GM18858 (cell line): ENCODE data around the gene HIVEP3.
"Not testable (repeated sequence)": the region's sequence is repeated elsewhere in the genome, so short reads cannot be mapped to it uniquely, and the experiment has no call there.

ENCODE experiments used
- ATAC-seq: cut with Tn5 transposase; IDR thresholded peaks from one replicate; pipeline ENCODE4 v1.9.1; 2021; ENCODE audit not compliant: unreplicated experiment

HIVEP3 gene

GRCh38 chr1:41573785-41574713 lies 344.7 kb downstream of the HIVEP3 start:
- no peak for ATAC-seq

GRCh38 chr1:41573194-41573593 lies 345.5 kb downstream of the HIVEP3 start:
- no peak for ATAC-seq

GRCh38 chr1:41572224-41572623 lies 346.5 kb downstream of the HIVEP3 start:
- ATAC-seq: no peak

DNA sequence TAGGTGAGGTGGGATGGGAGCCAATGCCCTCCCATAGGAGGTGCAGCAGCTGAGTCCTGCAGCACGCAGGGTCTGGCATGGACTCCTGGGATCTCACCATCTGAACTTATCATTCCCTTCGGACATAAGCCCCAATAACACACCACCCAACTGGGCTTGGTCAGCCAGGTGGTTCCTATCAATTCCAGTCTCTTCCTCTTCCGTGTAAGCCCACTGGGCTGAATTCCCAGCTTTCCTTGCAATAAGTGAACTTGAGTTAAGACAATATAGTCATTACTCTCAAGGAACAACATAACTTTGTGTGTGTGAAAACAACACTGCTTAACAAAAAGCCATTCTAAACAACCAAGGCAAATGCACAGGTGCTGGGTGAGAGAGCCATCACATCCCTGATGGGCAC lies 347.7 kb downstream of the HIVEP3 start:
- no peak for ATAC-seq

- ATAC-seq: no peak
Measured at GRCh38 chr1:41568204-41568603, 350.5 kb downstream of the HIVEP3 start.

DNA sequence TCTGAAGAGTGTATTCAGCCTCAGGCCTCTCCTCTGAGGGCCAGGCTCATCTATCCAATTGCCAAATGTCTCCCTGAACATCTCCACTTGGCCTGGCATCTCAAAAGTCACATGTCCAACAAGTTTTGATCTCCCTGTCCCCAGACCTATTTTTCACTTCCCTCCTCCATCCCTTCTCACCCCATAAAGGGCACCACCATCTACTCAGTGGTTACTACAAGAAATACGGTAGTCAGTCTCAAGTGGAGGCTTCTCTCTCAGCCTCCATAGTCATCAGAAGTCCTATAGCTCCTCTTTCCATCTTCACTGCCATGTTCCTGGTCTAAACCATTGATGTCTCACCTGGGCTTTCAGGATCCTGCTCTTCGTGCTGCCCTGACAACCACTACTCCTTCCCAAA lies 351.8 kb downstream of the HIVEP3 start:
- ATAC-seq: no peak

- ATAC-seq: no peak
Measured at GRCh38 chr1:41566274-41566885, 352.3 kb downstream of the HIVEP3 start.

GRCh38 chr1:41564741-41565475 lies 353.8 kb downstream of the HIVEP3 start:
- ATAC-seq: no peak

- no peak for ATAC-seq
Measured at GRCh38 chr1:41562328-41562727, 356.4 kb downstream of the HIVEP3 start.

GRCh38 chr1:41560931-41561330 lies 357.8 kb downstream of the HIVEP3 start:
- no peak for ATAC-seq

- ATAC-seq: no peak
Measured at GRCh38 chr1:41560496-41560895, 358.2 kb downstream of the HIVEP3 start.

GRCh38 chr1:41559331-41559730 lies 359.4 kb downstream of the HIVEP3 start:
- no peak for ATAC-seq

- no peak for ATAC-seq
Measured at GRCh38 chr1:41558761-41559171, 360.0 kb downstream of the HIVEP3 start.

- no peak for ATAC-seq
Measured at GRCh38 chr1:41557751-41558455, 360.8 kb downstream of the HIVEP3 start.

GRCh38 chr1:41554746-41555145 lies 364.0 kb downstream of the HIVEP3 start:
- ATAC-seq: not testable (repeated sequence)

DNA sequence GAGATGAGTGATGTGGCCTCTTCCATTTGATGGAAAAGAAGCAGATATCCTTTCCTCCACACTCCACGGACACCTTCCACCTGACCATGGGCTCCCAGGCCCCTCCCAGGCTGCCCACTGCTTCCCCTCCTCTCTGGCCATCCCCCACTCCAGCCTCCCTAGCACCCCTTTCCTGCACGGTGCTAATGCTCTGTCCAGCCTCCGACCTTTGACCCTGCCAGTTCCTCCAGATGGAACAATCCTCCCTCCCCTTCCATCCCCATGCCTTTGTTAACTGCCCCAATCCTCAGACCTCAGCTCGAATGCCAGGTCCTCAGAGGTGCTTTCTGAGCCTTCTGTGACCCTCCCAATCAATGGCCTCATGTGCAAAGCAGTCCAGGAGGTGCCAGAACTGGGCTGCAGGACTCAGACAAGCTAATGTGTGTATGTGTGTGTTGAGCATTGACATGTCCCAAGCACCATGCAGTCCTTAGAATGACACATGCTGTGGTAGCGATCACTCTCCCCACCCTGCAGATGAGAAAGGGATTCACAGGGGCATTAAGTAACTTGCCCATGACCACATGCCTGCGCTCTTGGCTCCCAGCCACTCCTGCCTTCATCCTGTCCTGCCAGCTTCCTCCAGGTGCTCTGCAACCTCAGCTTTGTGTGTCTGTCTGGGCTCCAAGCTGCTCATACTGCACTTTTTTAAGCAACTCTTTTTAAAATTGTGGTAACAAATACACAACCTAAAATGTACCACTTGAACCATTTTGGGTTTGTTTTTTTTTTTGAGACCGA lies 370.8 kb downstream of the HIVEP3 start:
- no peak for ATAC-seq

DNA sequence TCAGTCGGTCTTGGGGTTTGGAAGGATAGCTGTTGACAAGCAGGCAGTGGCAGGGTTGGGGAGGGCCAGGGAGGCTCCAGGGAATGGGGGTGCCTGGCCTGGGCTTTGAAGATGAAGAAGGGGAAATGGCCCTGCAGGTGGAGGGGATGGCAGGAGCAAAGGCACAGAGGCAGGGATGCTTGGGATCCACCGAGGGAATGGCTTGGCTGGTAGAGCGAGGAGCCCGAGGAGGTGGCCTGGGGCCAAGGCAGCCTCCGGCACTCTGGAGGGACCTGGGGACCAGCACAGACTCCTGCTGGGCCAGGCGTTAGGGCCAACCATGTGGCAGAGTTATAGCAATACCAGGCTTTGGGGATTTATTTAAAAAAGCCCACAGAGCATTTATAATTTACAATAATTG lies 371.4 kb downstream of the HIVEP3 start:
- no peak for ATAC-seq

DNA sequence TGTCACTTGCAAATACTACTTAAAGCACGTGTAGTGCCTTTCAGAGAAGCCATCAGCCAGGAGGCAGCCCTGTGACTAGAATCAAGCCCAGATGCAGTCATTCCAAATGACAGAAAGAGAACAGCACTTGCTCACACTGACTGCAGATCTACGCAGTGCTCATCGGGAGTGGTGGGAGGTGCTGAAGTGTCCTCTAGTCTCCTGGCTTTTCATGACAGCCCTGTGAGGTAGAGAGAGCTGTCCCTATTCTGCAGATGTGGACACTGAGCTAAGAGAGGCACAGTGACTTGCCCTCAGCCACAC lies 371.9 kb downstream of the HIVEP3 start:
- no peak for ATAC-seq

GRCh38 chr1:41545996-41546832 lies 372.5 kb downstream of the HIVEP3 start:
- no peak for ATAC-seq
